C4-2B (cell line): ENCODE results near the gene SLC35F6.

Experiments
- ZFX ChIP-seq: fragments of 450-650 bp; IDR thresholded peaks from 2 replicates; pipeline ENCODE4 v1.6.1; 2017
- TF ChIP-seq, protein P1 (sequence below): fragments of 450-650 bp; conservative IDR thresholded peaks from 2 replicates; pipeline ENCODE4 v1.5.1; 2017; ENCODE audit warnings: mild to moderate bottlenecking

DNA sequence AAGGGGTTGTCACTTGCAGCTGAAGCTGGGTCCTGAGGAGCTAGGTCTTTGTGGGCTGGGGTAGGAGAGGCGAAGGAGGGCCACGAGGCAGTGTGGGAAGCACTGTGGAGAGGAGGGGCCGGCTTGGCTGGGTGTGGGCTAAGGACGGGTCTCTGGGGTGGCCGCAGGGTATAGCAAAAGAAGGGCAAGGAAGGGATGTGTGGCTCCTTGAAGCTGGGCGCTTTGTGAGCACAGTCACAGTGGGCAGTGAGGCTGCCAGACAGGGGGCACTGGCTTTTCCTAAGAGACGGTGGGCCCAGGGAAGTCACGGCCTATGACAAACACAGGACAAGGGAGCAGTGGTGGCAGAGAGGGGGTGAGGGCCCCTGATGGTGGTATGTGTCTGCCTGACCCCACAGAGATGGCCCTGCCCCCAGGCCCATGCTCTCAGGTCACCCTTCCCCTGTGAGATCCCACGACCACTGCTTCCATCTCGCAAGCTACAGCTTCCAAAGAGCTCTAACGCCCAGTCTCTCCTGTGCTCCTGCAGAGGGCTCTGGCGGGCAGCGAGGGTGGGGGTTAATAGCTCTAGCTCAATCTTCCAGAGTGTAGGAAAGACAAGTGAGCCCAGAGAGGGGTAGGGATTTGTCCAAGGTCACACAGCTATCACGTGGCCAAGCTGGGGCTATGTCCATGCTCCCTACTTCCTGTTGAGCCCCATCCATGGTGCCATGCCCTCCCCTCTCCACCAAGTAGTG lies 39.1 kb upstream of the SLC35F6 start:
- TF ChIP-seq, protein P1, sequence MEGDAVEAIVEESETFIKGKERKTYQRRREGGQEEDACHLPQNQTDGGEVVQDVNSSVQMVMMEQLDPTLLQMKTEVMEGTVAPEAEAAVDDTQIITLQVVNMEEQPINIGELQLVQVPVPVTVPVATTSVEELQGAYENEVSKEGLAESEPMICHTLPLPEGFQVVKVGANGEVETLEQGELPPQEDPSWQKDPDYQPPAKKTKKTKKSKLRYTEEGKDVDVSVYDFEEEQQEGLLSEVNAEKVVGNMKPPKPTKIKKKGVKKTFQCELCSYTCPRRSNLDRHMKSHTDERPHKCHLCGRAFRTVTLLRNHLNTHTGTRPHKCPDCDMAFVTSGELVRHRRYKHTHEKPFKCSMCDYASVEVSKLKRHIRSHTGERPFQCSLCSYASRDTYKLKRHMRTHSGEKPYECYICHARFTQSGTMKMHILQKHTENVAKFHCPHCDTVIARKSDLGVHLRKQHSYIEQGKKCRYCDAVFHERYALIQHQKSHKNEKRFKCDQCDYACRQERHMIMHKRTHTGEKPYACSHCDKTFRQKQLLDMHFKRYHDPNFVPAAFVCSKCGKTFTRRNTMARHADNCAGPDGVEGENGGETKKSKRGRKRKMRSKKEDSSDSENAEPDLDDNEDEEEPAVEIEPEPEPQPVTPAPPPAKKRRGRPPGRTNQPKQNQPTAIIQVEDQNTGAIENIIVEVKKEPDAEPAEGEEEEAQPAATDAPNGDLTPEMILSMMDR: no peak
- TF ChIP-seq ZFX: no peak
